Spleen (tissue), 11 donors: ENCODE results near the gene TRERF1. TPM values are rescaled to one million over a fixed set of nuclear protein-coding genes. Genes with fewer than 3 reads are reported as not detected.
"Not testable (repeated sequence)": the region's sequence is repeated elsewhere in the genome, so short reads cannot be mapped to it uniquely, and the experiment has no call there.

Source experiments
- DNase-seq: peaks from one replicate; pipeline ENCODE4 v3.0.0-alpha.2; 2020
- H3K27ac ChIP-seq, 8 donors: fragments of 200-600 bp; sonication (generic) in 7 of 8; 1 replicate in 4 of 8; 2 replicates in 4 of 8; pipeline versions ENCODE4 v1.5.0 to v1.8.0; 2016 to 2021; ENCODE audit warnings: inconsistent platforms in 4 of 8, mild to moderate bottlenecking in 4 of 8, moderate library complexity in 1 of 8
- H3K27me3 ChIP-seq, 7 donors: fragments of 200-600 bp; sonication (generic) in 6 of 7; replicated peaks in 1 of 7; 1 replicate in 4 of 7; 2 replicates in 3 of 7; pipeline versions ENCODE4 v1.5.0 to v1.8.0; 2016 to 2021; ENCODE audit warnings: inconsistent platforms in 3 of 7, mild to moderate bottlenecking in 1 of 7
- H3K36me3 ChIP-seq, 6 donors: fragments of 200-600 bp; sonication (generic) in 5 of 6; 1 replicate in 4 of 6; 2 replicates in 2 of 6; pipeline versions ENCODE4 v1.5.0 to v1.8.0; 2016 to 2021; ENCODE audit warnings: inconsistent platforms in 2 of 6
- H3K4me1 ChIP-seq, 6 donors: fragments of 200-600 bp; sonication (generic) in 5 of 6; 1 replicate in 3 of 6; 2 replicates in 3 of 6; pipeline versions ENCODE4 v1.5.0 to v1.8.0; 2016 to 2021; ENCODE audit warnings: inconsistent platforms in 3 of 6
- H3K4me3 ChIP-seq, 8 donors: fragments of 200-600 bp; sonication (generic) in 7 of 8; 1 replicate in 4 of 8; 2 replicates in 4 of 8; pipeline versions ENCODE4 v1.5.0 to v1.8.0; 2016 to 2021; ENCODE audit warnings: inconsistent platforms in 4 of 8, mild to moderate bottlenecking in 4 of 8, moderate library complexity in 2 of 8
- H3K9me3 ChIP-seq, 8 donors: fragments of 200-600 bp; sonication (generic) in 7 of 8; 1 replicate in 4 of 8; 2 replicates in 4 of 8; pipeline versions ENCODE4 v1.5.0 to v1.8.0; 2016 to 2021; ENCODE audit warnings: inconsistent platforms in 4 of 8
- CTCF ChIP-seq, 11 experiments: fragments of 200-600 bp in 7 of 11; fragments of 450-650 bp in 4 of 11; sonication (generic) in 4 of 11; IDR thresholded peaks in 8 of 11; conservative IDR thresholded peaks in 3 of 11; 1 replicate in 7 of 11; 2 replicates in 4 of 11; pipeline versions ENCODE4 v1.4.0 to v1.8.0; 2016 to 2021; ENCODE audit warnings: antibody characterized with exemption in 11 of 11, inconsistent platforms in 4 of 11, mild to moderate bottlenecking in 1 of 11
- POLR2A ChIP-seq, 3 donors: fragments of 450-650 bp; IDR thresholded peaks; one replicate each; pipeline ENCODE4 v1.5.1; 2017; ENCODE audit warnings: antibody characterized with exemption in 3 of 3, mild to moderate bottlenecking in 1 of 3
- POLR2AphosphoS5 ChIP-seq, 3 donors: sonication (generic); formaldehyde crosslinking; IDR thresholded peaks; one replicate each; pipeline ENCODE4 v1.5.1; 2017; ENCODE audit warnings: antibody characterized with exemption in 3 of 3
- WGBS, 5 donors: extraction: QIAGEN DNeasy Blood & Tissue Kit in 3 of 5; methylation state at CpG; one replicate each; pipeline versions ENCODE4 v1.1.5 to v1.1.7; 2013 to 2018; 5-methylcytosine and 5-hydroxymethylcytosine counted together
- intact Hi-C: fragments of 100-400 bp; cut with DNase I; formaldehyde crosslinking; loops from one replicate; pipeline ENCODE4 v1.15.0; 2023; ENCODE audit warnings: low total_unique reads
- polyA plus RNA-seq, 3 donors: library from polyadenylated mRNA; stranded (reverse); fragments of 200-250 nt; gene quantifications; one replicate each; pipeline ENCODE4 v1.2.1, GENCODE V29; 2013
- total RNA-seq, 7 donors: library from RNA; depleted of rRNA in 3 of 7; stranded (reverse); fragments of >200 nt in 3 of 7; fragmentation: NEBNext Ultra II Directional in 4 of 7; extraction: Animal tissue kit (Norgen Biotek cat#: 25700) in 4 of 7; gene quantifications; one replicate each; pipeline versions ENCODE4 v1.1.0 to v1.2.1, GENCODE V29; 2016 to 2021
- donor health status: healthy with polysubstance abuse.
- donor health status: DM: no; HTN: no; CAD: no; lungs with moderate emphysema.
- donor health status: DM: no; HTN: no; CAD: no.
- donor health status: Bipolar disorder and iron deficiency.
- donor health status: healthy.
- donor health status: DM: no; HTN: no; CAD: no.
- donor health status: DM: yes; HTN: yes; CAD: no.

The TRERF1 gene
- total and polyA plus RNA-seq, 10 donors = 1.5 to 16.9 (median 12.4) TPM

- H3K4me3 ChIP-seq = peak overlapping the region in 5 of 8 donors; percentile 90 to 98 (median 94)
- no peaks in the 10 kb centered on the region for H3K9me3 ChIP-seq
- peaks cover 3 to 95% (median 40%) of the 10 kb centered on the region in 6 donors for H3K4me1 ChIP-seq
- H3K27me3 ChIP-seq = peaks cover 0 to 35% (median 0%) of the 10 kb centered on the region in 7 donors
- no peak for TF ChIP-seq POLR2AphosphoS5 (IDR thresholded peaks at IDR 0.05)
- TF ChIP-seq CTCF (IDR thresholded peaks at IDR 0.05 in 8 of 11, conservative IDR thresholded peaks at IDR 0.05 in 3 of 11) = no peak
- TF ChIP-seq POLR2A (IDR thresholded peaks at IDR 0.05) = no peak
- no peak for DNase-seq
- H3K36me3 ChIP-seq = no peaks in the 10 kb centered on the region
- intact Hi-C loops = no loop called here
- H3K27ac ChIP-seq = peak overlapping the region in 7 of 8 donors; percentile 51 to 93 (median 91)
- WGBS, 5 donors = 46 to 68% (median 48%) methylated on average over 7 of the region's 7 CpGs
Observed at GRCh38 chr6:42448927-42449659, 2.6 kb downstream of the TRERF1 start.

- intact Hi-C loops = no loop called here
- DNase-seq = no peak
- no peak for TF ChIP-seq CTCF (IDR thresholded peaks at IDR 0.05 in 8 of 11, conservative IDR thresholded peaks at IDR 0.05 in 3 of 11)
- TF ChIP-seq POLR2AphosphoS5 (IDR thresholded peaks at IDR 0.05) = no peak
- TF ChIP-seq POLR2A (IDR thresholded peaks at IDR 0.05) = no peak
- H3K27me3 ChIP-seq = peaks cover 0 to 28% (median 0%) of the 10 kb centered on the region in 7 donors
- no peaks in the 10 kb centered on the region for H3K9me3 ChIP-seq
- peaks cover 1 to 95% (median 37%) of the 10 kb centered on the region in 6 donors for H3K4me1 ChIP-seq
- peak overlapping the region in 2 of 8 donors; percentile 90 to 94 for H3K4me3 ChIP-seq
- WGBS, 5 donors = 30 to 61% (median 44%) methylated on average over 5 of the region's 5 CpGs
- H3K27ac ChIP-seq = peak overlapping the region in 7 of 8 donors; percentile 51 to 93 (median 91)
- H3K36me3 ChIP-seq = no peaks in the 10 kb centered on the region
Observed at GRCh38 chr6:42448391-42448790, 3.3 kb downstream of the TRERF1 start.

- H3K4me1 ChIP-seq = peaks cover 5 to 98% (median 40%) of the 10 kb centered on the region in 6 donors
- peaks cover 0 to 15% (median 0%) of the 10 kb centered on the region in 7 donors for H3K27me3 ChIP-seq
- no peak for TF ChIP-seq POLR2A (IDR thresholded peaks at IDR 0.05)
- TF ChIP-seq POLR2AphosphoS5 (IDR thresholded peaks at IDR 0.05) = no peak
- no peak for TF ChIP-seq CTCF (IDR thresholded peaks at IDR 0.05 in 8 of 11, conservative IDR thresholded peaks at IDR 0.05 in 3 of 11)
- 70 to 86% (median 78%) methylated on average over 3 of the region's 3 CpGs for WGBS, 5 donors
- H3K9me3 ChIP-seq = no peaks in the 10 kb centered on the region
- intact Hi-C loops = no loop called here
- no peak for DNase-seq
- no peak overlapping the region for H3K4me3 ChIP-seq
- no peaks in the 10 kb centered on the region for H3K36me3 ChIP-seq
- no peak overlapping the region for H3K27ac ChIP-seq
Observed at GRCh38 chr6:42446996-42447395, 4.7 kb downstream of the TRERF1 start.

GRCh38 chr6:42446370-42446769, 5.4 kb downstream of the TRERF1 start:
- intact Hi-C loops = no loop called here
- TF ChIP-seq POLR2A (IDR thresholded peaks at IDR 0.05) (no peak), POLR2AphosphoS5 (IDR thresholded peaks at IDR 0.05) (no peak), CTCF (IDR thresholded peaks at IDR 0.05 in 8 of 11, conservative IDR thresholded peaks at IDR 0.05 in 3 of 11) (no peak)
- H3K9me3 ChIP-seq = no peaks in the 10 kb centered on the region
- H3K36me3 ChIP-seq = no peaks in the 10 kb centered on the region
- H3K27me3 ChIP-seq = peaks cover 0 to 10% (median 0%) of the 10 kb centered on the region in 7 donors
- no peak for DNase-seq
- no peak overlapping the region for H3K4me3 ChIP-seq
- peaks cover 11 to 99% (median 45%) of the 10 kb centered on the region in 6 donors for H3K4me1 ChIP-seq
- WGBS, 5 donors = 90 to 97% (median 94%) methylated on average over 5 of the region's 5 CpGs
- no peak overlapping the region for H3K27ac ChIP-seq

- H3K4me1 ChIP-seq = peaks cover 11 to 99% (median 49%) of the 10 kb centered on the region in 6 donors
- H3K4me3 ChIP-seq, H3K9me3 ChIP-seq, intact Hi-C loops, DNase-seq, H3K36me3 ChIP-seq, H3K27me3 ChIP-seq, H3K27ac ChIP-seq: not testable (repeated sequence)
- 92 to 96% (median 95%) methylated on average over 7 of the region's 7 CpGs for WGBS, 5 donors
Observed at GRCh38 chr6:42445955-42446354, 5.8 kb downstream of the TRERF1 start.
